GM18508 (cell line): ENCODE measurements around the gene YWHAH.

Source experiments
- ATAC-seq: cut with Tn5 transposase; IDR thresholded peaks from one replicate; pipeline ENCODE4 v1.9.1; 2021; ENCODE audit warnings: moderate number of reproducible peaks; ENCODE audit not compliant: insufficient read depth, unreplicated experiment

The YWHAH gene

GRCh38 chr22:31922534-31922933 is 21.8 kb upstream of the YWHAH start:
- no peak for ATAC-seq

- no peak for ATAC-seq
Observed at GRCh38 chr22:31923136-31923535, 21.2 kb upstream of the YWHAH start.

GRCh38 chr22:31923747-31924146 is 20.6 kb upstream of the YWHAH start:
- ATAC-seq, result no peak

- no peak for ATAC-seq
Observed at GRCh38 chr22:31925056-31925455, 19.3 kb upstream of the YWHAH start.

- no peak for ATAC-seq
Observed at GRCh38 chr22:31926024-31926423, 18.3 kb upstream of the YWHAH start.

GRCh38 chr22:31926969-31927368 is 17.4 kb upstream of the YWHAH start:
- ATAC-seq, result no peak

- no peak for ATAC-seq
Observed at GRCh38 chr22:31927562-31927961, 16.8 kb upstream of the YWHAH start.

GRCh38 chr22:31929167-31929930 is 15.0 kb upstream of the YWHAH start:
- ATAC-seq, result no peak

GRCh38 chr22:31932863-31933262 is 11.5 kb upstream of the YWHAH start:
- ATAC-seq, result no peak

- ATAC-seq, result no peak
Observed at GRCh38 chr22:31933406-31933805, 10.9 kb upstream of the YWHAH start.

GRCh38 chr22:31933816-31934482 is 10.4 kb upstream of the YWHAH start:
- no peak for ATAC-seq

GRCh38 chr22:31935961-31936635 is 8.2 kb upstream of the YWHAH start:
- ATAC-seq, result no peak

- ATAC-seq, result no peak
Observed at GRCh38 chr22:31937341-31937740, 7.0 kb upstream of the YWHAH start.

- no peak for ATAC-seq
Observed at GRCh38 chr22:31938296-31938695, 6.0 kb upstream of the YWHAH start.

GRCh38 chr22:31940506-31940905 is 3.8 kb upstream of the YWHAH start:
- ATAC-seq, result no peak

GRCh38 chr22:31942091-31942490 is 2.2 kb upstream of the YWHAH start:
- ATAC-seq, result no peak

GRCh38 chr22:31943206-31943977 is 943 bp upstream of the YWHAH start:
- no peak for ATAC-seq

GRCh38 chr22:31944700-31945442 is 536 bp downstream of the YWHAH start:
- ATAC-seq, result no peak

GRCh38 chr22:31945443-31945855 is 1.1 kb downstream of the YWHAH start:
- no peak for ATAC-seq
